Right lobe of liver (tissue), 4 donors: ENCODE data around the gene NUBPL.

Experiments
- CTCF ChIP-seq, 4 donors: fragments of 200-600 bp in 3 of 4; fragments of 450-650 bp in 1 of 4; IDR thresholded peaks; one replicate each; pipeline versions ENCODE4 v1.5.1 to v1.8.0; 2016 to 2022; ENCODE audit warnings: antibody characterized with exemption in 4 of 4, mild to moderate bottlenecking in 2 of 4
- POLR2A ChIP-seq: fragments of 450-650 bp; IDR thresholded peaks from one replicate; pipeline ENCODE4 v1.6.1; 2017; ENCODE audit warnings: antibody characterized with exemption, mild to moderate bottlenecking
- donor health status: DM: no; HTN: no; CAD: no.
- donor health status: DM: no; HTN: no; CAD: no.
- donor health status: DM: no; HTN: yes; CAD: no.

- TF ChIP-seq CTCF (IDR thresholded peaks at IDR 0.05) = no peak
- no peak for TF ChIP-seq POLR2A
Observed at GRCh38 chr14:31774567-31774966, 213.4 kb downstream of the NUBPL start.
